Esophagus muscularis mucosa (tissue), 4 donors: ENCODE measurements around the gene XRCC3. TPM values are rescaled to one million over a fixed set of nuclear protein-coding genes. Genes with fewer than 3 reads are reported as not detected.

Source experiments
- DNase-seq: peaks from one replicate; pipeline ENCODE4 v3.0.0-alpha.2; 2017; ENCODE audit errors: extremely low spot score
- H3K27ac ChIP-seq, 4 donors: fragments of 200-600 bp; sonication (generic); replicated peaks in 1 of 4; 1 replicate in 3 of 4; 2 replicates in 1 of 4; pipeline ENCODE4 v1.5.1; 2016 to 2019; ENCODE audit warnings: mild to moderate bottlenecking in 1 of 4
- H3K27me3 ChIP-seq, 4 donors: fragments of 200-600 bp; sonication (generic); one replicate each; pipeline versions ENCODE4 v1.5.1 to v1.6.0; 2016 to 2019
- H3K36me3 ChIP-seq, 4 donors: fragments of 200-600 bp; sonication (generic); one replicate each; pipeline ENCODE4 v1.5.1; 2016 to 2019
- H3K4me1 ChIP-seq, 4 donors: fragments of 200-600 bp; sonication (generic); one replicate each; pipeline ENCODE4 v1.5.1; 2016 to 2019
- H3K4me3 ChIP-seq, 4 donors: fragments of 200-600 bp; sonication (generic); 1 replicate in 2 of 4; 2 replicates in 2 of 4; pipeline ENCODE4 v1.5.1; 2016 to 2019; ENCODE audit warnings: mild to moderate bottlenecking in 4 of 4, moderate library complexity in 1 of 4
- H3K9me3 ChIP-seq, 4 donors: fragments of 200-600 bp; sonication (generic); 1 replicate in 3 of 4; 2 replicates in 1 of 4; pipeline ENCODE4 v1.5.1; 2016 to 2019
- EP300 ChIP-seq: sonication (generic); formaldehyde crosslinking; IDR thresholded peaks from one replicate; pipeline ENCODE4 v1.6.1; 2017; ENCODE audit warnings: antibody characterized with exemption
- POLR2A ChIP-seq: fragments of 450-650 bp; IDR thresholded peaks from one replicate; pipeline ENCODE4 v1.6.1; 2017; ENCODE audit warnings: antibody characterized with exemption, moderate library complexity, mild to moderate bottlenecking, low read depth
- POLR2AphosphoS5 ChIP-seq, 2 donors: sonication (generic); formaldehyde crosslinking; IDR thresholded peaks; one replicate each; pipeline ENCODE4 v1.6.1; 2017; ENCODE audit warnings: antibody characterized with exemption in 2 of 2
- WGBS: methylation state at CpG from one replicate; pipeline ENCODE4 v1.1.5; 2018; 5-methylcytosine and 5-hydroxymethylcytosine counted together
- intact Hi-C: fragments of 100-400 bp; cut with DNase I; formaldehyde crosslinking; loops from one replicate; pipeline ENCODE4 v1.15.1; 2023
- total RNA-seq, 4 donors: library from RNA; depleted of rRNA; stranded (reverse); fragments of >200 nt; gene quantifications; one replicate each; pipeline versions ENCODE4 v1.1.0 to v1.2.1, GENCODE V29; 2016
- TF ChIP-seq, protein P1 (sequence below), 3 experiments: fragments of 200-600 bp in 2 of 3; fragments of 450-650 bp in 1 of 3; sonication (generic) in 2 of 3; IDR thresholded peaks; one replicate each; pipeline ENCODE4 v1.5.1; 2017 to 2019; ENCODE audit warnings: antibody characterized with exemption in 3 of 3, mild to moderate bottlenecking in 2 of 3, moderate library complexity in 1 of 3

XRCC3 gene
- total RNA-seq, 4 donors from 2014 or later, result 1.6 to 5.4 (median 2.1) TPM

DNA sequence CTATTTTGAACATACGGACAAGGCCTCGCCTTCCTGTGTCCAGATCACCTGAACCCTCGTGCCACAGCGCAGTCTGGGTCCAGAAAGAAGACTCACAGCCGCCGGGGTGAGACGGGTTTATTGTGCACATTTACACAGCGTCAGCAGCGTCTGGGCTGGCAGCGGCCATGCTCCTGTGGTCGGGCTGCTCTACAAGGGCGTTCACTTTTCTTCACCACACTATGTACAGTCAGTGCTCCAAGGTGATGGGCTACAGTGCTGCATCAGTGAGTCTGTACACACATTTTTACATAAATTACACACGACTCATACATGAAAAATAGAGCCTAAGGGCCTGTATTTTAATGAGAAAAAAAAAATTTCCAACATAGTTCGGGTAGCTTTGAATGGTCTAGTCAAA is 18.4 kb upstream of the XRCC3 start:
- no peak for DNase-seq
- H3K27me3 ChIP-seq, result no peaks in the 10 kb centered on the region
- H3K4me1 ChIP-seq, result peaks cover 37 to 89% (median 69%) of the 10 kb centered on the region in 4 donors
- no peaks in the 10 kb centered on the region for H3K9me3 ChIP-seq
- peak overlapping the region in 3 of 4 donors; percentile 91 to 94 (median 92) for H3K27ac ChIP-seq
- no peak overlapping the region for H3K4me3 ChIP-seq
- 86% methylated on average over 14 of the region's 14 CpGs for WGBS
- H3K36me3 ChIP-seq, result peaks cover 39 to 91% (median 65%) of the 10 kb centered on the region in 4 donors
- TF ChIP-seq, protein P1, sequence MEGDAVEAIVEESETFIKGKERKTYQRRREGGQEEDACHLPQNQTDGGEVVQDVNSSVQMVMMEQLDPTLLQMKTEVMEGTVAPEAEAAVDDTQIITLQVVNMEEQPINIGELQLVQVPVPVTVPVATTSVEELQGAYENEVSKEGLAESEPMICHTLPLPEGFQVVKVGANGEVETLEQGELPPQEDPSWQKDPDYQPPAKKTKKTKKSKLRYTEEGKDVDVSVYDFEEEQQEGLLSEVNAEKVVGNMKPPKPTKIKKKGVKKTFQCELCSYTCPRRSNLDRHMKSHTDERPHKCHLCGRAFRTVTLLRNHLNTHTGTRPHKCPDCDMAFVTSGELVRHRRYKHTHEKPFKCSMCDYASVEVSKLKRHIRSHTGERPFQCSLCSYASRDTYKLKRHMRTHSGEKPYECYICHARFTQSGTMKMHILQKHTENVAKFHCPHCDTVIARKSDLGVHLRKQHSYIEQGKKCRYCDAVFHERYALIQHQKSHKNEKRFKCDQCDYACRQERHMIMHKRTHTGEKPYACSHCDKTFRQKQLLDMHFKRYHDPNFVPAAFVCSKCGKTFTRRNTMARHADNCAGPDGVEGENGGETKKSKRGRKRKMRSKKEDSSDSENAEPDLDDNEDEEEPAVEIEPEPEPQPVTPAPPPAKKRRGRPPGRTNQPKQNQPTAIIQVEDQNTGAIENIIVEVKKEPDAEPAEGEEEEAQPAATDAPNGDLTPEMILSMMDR (IDR thresholded peaks at IDR 0.05), result no peak
- TF ChIP-seq EP300 (no peak), POLR2AphosphoS5 (IDR thresholded peaks at IDR 0.05) (no peak), POLR2A (no peak)
- intact Hi-C loops, result no loop called here

DNA sequence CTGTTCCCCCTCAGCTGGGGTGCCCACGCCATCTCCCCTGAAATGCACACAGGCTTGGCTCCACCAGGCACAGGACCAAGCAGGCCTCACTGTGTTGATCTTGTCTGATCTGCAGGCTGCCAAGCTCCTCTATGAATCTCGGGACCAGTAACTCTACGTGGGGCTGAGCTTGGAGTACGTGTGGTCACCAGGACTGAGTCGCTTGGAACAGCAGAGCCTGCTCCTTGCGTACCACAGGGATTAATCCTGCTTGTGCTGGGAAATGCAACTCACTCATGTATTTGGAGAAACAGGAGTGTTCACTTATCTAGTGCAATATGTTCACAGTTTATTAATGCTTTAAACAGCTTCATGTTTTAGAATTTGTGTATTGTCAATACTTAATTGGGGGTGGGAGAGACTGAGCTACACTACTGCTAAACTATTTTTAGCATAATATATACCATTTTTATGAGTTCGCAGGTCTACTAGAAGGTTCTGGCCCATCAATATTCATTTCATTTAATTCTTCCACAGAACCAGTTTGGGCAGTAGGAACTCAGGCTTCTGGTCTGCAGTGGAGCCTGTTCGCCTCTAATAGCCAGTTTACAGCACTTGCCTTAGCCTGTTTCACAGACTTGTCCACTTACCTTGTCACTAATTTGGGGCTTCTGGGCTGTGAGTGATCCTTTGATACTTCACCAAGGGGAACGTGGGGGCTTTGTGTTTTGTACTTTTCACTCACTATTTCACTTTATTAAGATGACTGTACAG is 17.8 kb upstream of the XRCC3 start:
- DNase-seq, result no peak
- Histone ChIP-seq H3K27me3 (no peaks in the 10 kb centered on the region), H3K4me3 (no peak overlapping the region), H3K36me3 (peaks cover 40 to 91% (median 67%) of the 10 kb centered on the region in 4 donors), H3K9me3 (no peaks in the 10 kb centered on the region), H3K4me1 (peaks cover 37 to 84% (median 65%) of the 10 kb centered on the region in 4 donors), H3K27ac (peak overlapping the region in 2 of 4 donors; percentile 31 to 92)
- WGBS, result 86% methylated on average over 8 of the region's 9 CpGs
- no peak for TF ChIP-seq POLR2A
- TF ChIP-seq POLR2AphosphoS5 (IDR thresholded peaks at IDR 0.05), result no peak
- TF ChIP-seq, protein P1 (IDR thresholded peaks at IDR 0.05), result no peak
- no peak for TF ChIP-seq EP300
- intact Hi-C loops, result no loop called here

DNA sequence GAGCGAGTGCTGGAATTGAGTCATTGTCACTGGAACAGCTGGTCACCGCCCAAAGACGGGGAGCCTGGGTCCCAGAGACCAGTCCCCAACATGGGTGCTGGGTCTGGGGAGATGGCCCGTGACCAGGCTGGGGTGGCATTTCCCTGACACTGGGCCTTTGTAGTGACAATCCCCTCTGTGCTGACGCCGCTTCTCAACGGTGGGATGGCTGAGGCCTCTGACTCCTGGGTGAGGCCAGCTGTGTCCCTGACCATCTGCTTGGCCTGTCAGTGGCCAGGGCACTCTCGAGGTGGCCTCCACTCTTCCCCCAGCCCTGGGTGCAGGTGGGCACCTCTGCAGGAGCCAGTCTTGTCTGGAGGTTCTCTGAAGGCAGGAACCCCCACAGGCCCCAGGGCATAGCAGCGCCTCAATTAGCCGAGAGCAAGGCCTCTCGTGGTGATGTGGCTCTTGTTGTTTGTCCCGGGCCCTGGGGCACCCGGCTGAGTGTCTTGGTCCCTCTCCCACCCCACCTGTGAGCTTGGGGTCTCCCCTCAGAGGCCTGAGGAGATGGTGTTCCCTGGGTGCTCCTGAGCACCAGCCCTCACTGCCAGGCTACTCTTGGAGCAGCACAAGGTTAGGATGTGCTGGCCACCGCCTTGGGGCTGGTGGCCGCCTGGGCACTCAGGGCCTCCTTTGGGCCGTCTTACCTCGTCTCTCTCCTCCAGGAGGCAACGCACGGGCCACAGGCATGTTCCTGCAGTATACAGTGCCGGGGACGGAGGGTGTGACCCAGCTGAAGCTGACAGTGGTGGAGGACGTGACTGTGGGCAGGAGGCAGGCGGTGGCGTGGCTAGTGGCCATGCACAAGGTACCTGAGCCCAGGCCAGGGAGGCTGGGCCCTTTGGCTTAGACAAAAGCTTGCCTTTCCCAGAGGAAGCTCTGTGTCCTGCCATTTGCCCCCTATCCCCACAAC is 16.9 kb upstream of the XRCC3 start:
- H3K27me3 ChIP-seq, result no peaks in the 10 kb centered on the region
- H3K4me3 ChIP-seq, result no peak overlapping the region
- peaks cover 32 to 80% (median 61%) of the 10 kb centered on the region in 4 donors for H3K4me1 ChIP-seq
- no peaks in the 10 kb centered on the region for H3K9me3 ChIP-seq
- TF ChIP-seq, protein P1 (IDR thresholded peaks at IDR 0.05), result no peak
- 94% methylated on average over 20 of the region's 24 CpGs for whole genome bisulfite sequencing
- intact Hi-C loops, result no loop called here
- peaks cover 40 to 89% (median 75%) of the 10 kb centered on the region in 4 donors for H3K36me3 ChIP-seq
- no peak for DNase-seq
- H3K27ac ChIP-seq, result peak overlapping the region in 2 of 4 donors; percentile 1 to 92

DNA sequence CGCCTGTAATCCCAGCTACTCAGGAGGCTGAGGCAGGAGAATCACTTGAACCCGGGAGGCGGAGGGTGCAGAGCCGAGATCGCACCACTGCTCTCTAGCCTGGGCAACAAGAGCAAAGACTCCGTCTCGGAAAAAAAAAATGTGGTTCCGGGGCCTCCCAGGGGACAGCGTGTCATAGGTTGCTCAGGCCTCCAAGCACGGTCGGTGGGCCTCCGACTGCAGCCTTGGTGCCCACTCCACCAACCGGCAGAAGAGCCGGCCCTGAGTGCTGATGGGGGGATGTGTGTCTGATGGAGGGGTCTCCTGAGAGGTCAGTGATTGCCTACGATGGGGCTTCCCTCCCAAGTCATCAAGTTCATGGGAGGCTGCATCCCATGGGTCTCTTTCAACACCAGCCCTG is 16.2 kb upstream of the XRCC3 start:
- Histone ChIP-seq H3K36me3 (peaks cover 40 to 84% (median 78%) of the 10 kb centered on the region in 4 donors), H3K27ac (no peak overlapping the region), H3K9me3 (no peaks in the 10 kb centered on the region), H3K4me3 (no peak overlapping the region), H3K4me1 (peaks cover 30 to 75% (median 58%) of the 10 kb centered on the region in 4 donors), H3K27me3 (no peaks in the 10 kb centered on the region)
- intact Hi-C loops, result no loop called here
- 87% methylated on average over 15 of the region's 15 CpGs for WGBS
- DNase-seq, result no peak
- TF ChIP-seq POLR2AphosphoS5 (IDR thresholded peaks at IDR 0.05), result no peak
- TF ChIP-seq POLR2A, result no peak
- TF ChIP-seq, protein P1 (IDR thresholded peaks at IDR 0.05), result no peak
